Measurements from ENCODE around the gene CNST.

CNST gene

GRCh38 chr1:246639732-246640131 lies 73.5 kb downstream of the CNST start:
- no peak overlapping the region for H3K27ac ChIP-seq (ENCODE audit: low read depth, low read length)
- no peak overlapping the region for H2AFZ ChIP-seq (ENCODE audit: low read depth, low read length, severe bottlenecking)
- no peaks in the 10 kb centered on the region for H3K79me2 ChIP-seq (ENCODE audit: insufficient read depth, low read length)
- H3K4me3 ChIP-seq (ENCODE audit: insufficient read depth, low read length, poor library complexity, severe bottlenecking), result no peak overlapping the region
- H3F3A ChIP-seq (ENCODE audit: insufficient read depth), result peaks cover 9% of the 10 kb centered on the region
- TF ChIP-seq EZH2phosphoT487 (conservative IDR thresholded peaks at IDR 0.05; ENCODE audit: low read length) (no peak), CTCF (IDR thresholded peaks at IDR 0.05; ENCODE audit: insufficient read depth, low read length, poor library complexity, severe bottlenecking) (no peak)
- peaks cover 10% of the 10 kb centered on the region for H3K36me3 ChIP-seq (ENCODE audit: low read length)
- no peaks in the 10 kb centered on the region for H3K9me3 ChIP-seq (ENCODE audit: insufficient read depth, low read length)
- H3K9me2 ChIP-seq (replicated peaks; ENCODE audit: insufficient read depth, low read length), result no peaks in the 10 kb centered on the region
- no peaks in the 10 kb centered on the region for H3K27me3 ChIP-seq (ENCODE audit: low read length)
- no peak overlapping the region for H3K9ac ChIP-seq (ENCODE audit: low read length)
- no peak overlapping the region for H3K4me2 ChIP-seq (ENCODE audit: low read depth, low read length, poor library complexity, severe bottlenecking)
- H4K20me1 ChIP-seq (ENCODE audit: low read depth, low read length), result no peaks in the 10 kb centered on the region

- no peak for TF ChIP-seq CTCF (IDR thresholded peaks at IDR 0.05; ENCODE audit: insufficient read depth, low read length, poor library complexity, severe bottlenecking)
- TF ChIP-seq EZH2phosphoT487 (conservative IDR thresholded peaks at IDR 0.05; ENCODE audit: low read length), result no peak
- H3K4me2 ChIP-seq (ENCODE audit: low read depth, low read length, poor library complexity, severe bottlenecking), result no peak overlapping the region
- H4K20me1 ChIP-seq (ENCODE audit: low read depth, low read length), result no peaks in the 10 kb centered on the region
- H3K9ac ChIP-seq (ENCODE audit: low read length), result no peak overlapping the region
- H3F3A ChIP-seq (ENCODE audit: insufficient read depth), result peaks cover 9% of the 10 kb centered on the region
- no peak overlapping the region for H3K4me3 ChIP-seq (ENCODE audit: insufficient read depth, low read length, poor library complexity, severe bottlenecking)
- peaks cover 10% of the 10 kb centered on the region for H3K36me3 ChIP-seq (ENCODE audit: low read length)
- no peaks in the 10 kb centered on the region for H3K9me3 ChIP-seq (ENCODE audit: insufficient read depth, low read length)
- H2AFZ ChIP-seq (ENCODE audit: low read depth, low read length, severe bottlenecking), result no peak overlapping the region
- no peaks in the 10 kb centered on the region for H3K27me3 ChIP-seq (ENCODE audit: low read length)
- no peak overlapping the region for H3K27ac ChIP-seq (ENCODE audit: low read depth, low read length)
- H3K9me2 ChIP-seq (replicated peaks; ENCODE audit: insufficient read depth, low read length), result no peaks in the 10 kb centered on the region
- no peaks in the 10 kb centered on the region for H3K79me2 ChIP-seq (ENCODE audit: insufficient read depth, low read length)
Observed at GRCh38 chr1:246640747-246641146, 74.5 kb downstream of the CNST start.

GRCh38 chr1:246641394-246641793 lies 75.1 kb downstream of the CNST start:
- Histone ChIP-seq H3K4me2 (ENCODE audit: low read depth, low read length, poor library complexity, severe bottlenecking) (no peak overlapping the region), H3K4me3 (ENCODE audit: insufficient read depth, low read length, poor library complexity, severe bottlenecking) (no peak overlapping the region), H3K27ac (ENCODE audit: low read depth, low read length) (no peak overlapping the region), H3K9ac (ENCODE audit: low read length) (no peak overlapping the region), H3K9me3 (ENCODE audit: insufficient read depth, low read length) (no peaks in the 10 kb centered on the region), H3K36me3 (ENCODE audit: low read length) (peaks cover 10% of the 10 kb centered on the region), H4K20me1 (ENCODE audit: low read depth, low read length) (no peaks in the 10 kb centered on the region), H3F3A (ENCODE audit: insufficient read depth) (peaks cover 9% of the 10 kb centered on the region), H2AFZ (ENCODE audit: low read depth, low read length, severe bottlenecking) (no peak overlapping the region), H3K79me2 (ENCODE audit: insufficient read depth, low read length) (no peaks in the 10 kb centered on the region), H3K27me3 (ENCODE audit: low read length) (no peaks in the 10 kb centered on the region), H3K9me2 (replicated peaks; ENCODE audit: insufficient read depth, low read length) (no peaks in the 10 kb centered on the region)
- TF ChIP-seq EZH2phosphoT487 (conservative IDR thresholded peaks at IDR 0.05; ENCODE audit: low read length), result no peak
- no peak for TF ChIP-seq CTCF (IDR thresholded peaks at IDR 0.05; ENCODE audit: insufficient read depth, low read length, poor library complexity, severe bottlenecking)

Data from SU-DHL-6 (cell line).